HepG2 (cell line): ENCODE results near the gene HOXA11. TPM values are rescaled to one million over a fixed set of nuclear protein-coding genes. Genes with fewer than 3 reads are reported as not detected.

Experiments
- AFF4 ChIP-seq: sonication (generic); formaldehyde crosslinking; IDR thresholded peaks from 2 replicates; pipeline ENCODE4 v1.4.0; 2020; ENCODE audit warnings: missing genetic modification reagents
- ARID3A ChIP-seq: IDR thresholded peaks from 2 replicates; pipeline ENCODE4 v1.6.1; 2012; ENCODE audit warnings: low read depth, low read length, improper control_type of control experiment
- ARNTL ChIP-seq: sonication (generic); formaldehyde crosslinking; IDR thresholded peaks from 2 replicates; pipeline ENCODE4 v1.4.0; 2020; ENCODE audit warnings: mild to moderate bottlenecking, missing genetic modification reagents
- CEBPB ChIP-seq: IDR thresholded peaks from 2 replicates; pipeline ENCODE4 v1.6.1; 2011; ENCODE audit warnings: low read depth, low read length, improper control_type of control experiment, borderline replicate concordance
- ELF3 ChIP-seq: IDR thresholded peaks from 2 replicates; pipeline ENCODE4 v1.6.1; 2016; ENCODE audit warnings: missing genetic modification reagents, missing compliant biosample characterization
- GPBP1L1 ChIP-seq: sonication (generic); formaldehyde crosslinking; IDR thresholded peaks from 2 replicates; pipeline ENCODE4 v1.5.0; 2020; ENCODE audit warnings: mild to moderate bottlenecking, missing genetic modification reagents
- HOXA9 ChIP-seq: sonication (generic); formaldehyde crosslinking; IDR thresholded peaks from 2 replicates; pipeline ENCODE4 v1.8.1; 2022; ENCODE audit warnings: missing genetic modification reagents, mild to moderate bottlenecking, moderate library complexity, borderline replicate concordance
- MAFG ChIP-seq: sonication (generic); formaldehyde crosslinking; IDR thresholded peaks from 2 replicates; pipeline ENCODE4 v1.5.1; 2020; ENCODE audit warnings: mild to moderate bottlenecking, missing genetic modification reagents
- MBNL3 ChIP-seq: fragments of 250-450 bp; sonication (Bioruptor Pico); conservative IDR thresholded peaks from 2 replicates; pipeline ENCODE4 v1.8.0; 2022; ENCODE audit warnings: mild to moderate bottlenecking, inconsistent platforms
- MTF2 ChIP-seq: sonication (generic); formaldehyde crosslinking; IDR thresholded peaks from 2 replicates; pipeline ENCODE4 v1.5.0; 2020; ENCODE audit warnings: missing genetic modification reagents, borderline replicate concordance
- NR3C1 ChIP-seq: sonication (generic); formaldehyde crosslinking; IDR thresholded peaks from 2 replicates; pipeline ENCODE4 v1.4.0; 2020; ENCODE audit warnings: missing genetic modification reagents
- RARG ChIP-seq: sonication (generic); formaldehyde crosslinking; IDR thresholded peaks from 2 replicates; pipeline ENCODE4 v1.4.0; 2020; ENCODE audit warnings: low read depth, mild to moderate bottlenecking, missing genetic modification reagents
- THAP8 ChIP-seq: sonication (generic); formaldehyde crosslinking; IDR thresholded peaks from 2 replicates; pipeline ENCODE4 v1.5.1; 2020; ENCODE audit warnings: missing genetic modification reagents, mild to moderate bottlenecking, borderline replicate concordance
- ZBTB8A ChIP-seq: sonication (generic); formaldehyde crosslinking; IDR thresholded peaks from 2 replicates; pipeline ENCODE4 v1.4.0; 2020; ENCODE audit warnings: mild to moderate bottlenecking, low read depth, missing genetic modification reagents, borderline replicate concordance
- ZFP36L2 ChIP-seq: sonication (generic); formaldehyde crosslinking; IDR thresholded peaks from 2 replicates; pipeline ENCODE4 v1.4.0; 2020; ENCODE audit warnings: missing genetic modification reagents
- ZNF20 ChIP-seq: sonication (generic); formaldehyde crosslinking; IDR thresholded peaks from 2 replicates; pipeline ENCODE4 v1.4.0; 2020; ENCODE audit warnings: mild to moderate bottlenecking, moderate library complexity, missing genetic modification reagents
- ZNF556 ChIP-seq: sonication (generic); formaldehyde crosslinking; IDR thresholded peaks from 2 replicates; pipeline ENCODE4 v1.4.0; 2020; ENCODE audit warnings: mild to moderate bottlenecking, missing genetic modification reagents, borderline replicate concordance
- ZNF768 ChIP-seq: sonication (generic); formaldehyde crosslinking; IDR thresholded peaks from 2 replicates; pipeline ENCODE4 v1.4.0; 2020; ENCODE audit warnings: missing genetic modification reagents
- ZUFSP ChIP-seq: sonication (generic); formaldehyde crosslinking; IDR thresholded peaks from 2 replicates; pipeline ENCODE4 v1.9.0; 2021; ENCODE audit warnings: missing genetic modification reagents, mild to moderate bottlenecking, borderline replicate concordance
- polyA plus RNA-seq, 8 experiments: library from polyadenylated mRNA; depleted of rRNA in 3 of 8; stranded (reverse) in 7 of 8; unstranded in 1 of 8; fragments of >200 nt; fragmentation: Illumina TruSeq in 4 of 8; extraction: Trizol in 4 of 8; gene quantifications; 2 replicates each; pipeline versions ENCODE4 v1.2.1 to v1.2.3, GENCODE V29; 2011 to 2016; ENCODE audit warnings: low read depth in 4 of 8, missing spikeins in 1 of 8, mixed read lengths in 1 of 8; ENCODE audit not compliant: insufficient read depth in 1 of 8
- total RNA-seq, 5 experiments: library from RNA; depleted of rRNA; stranded (reverse); fragments of >200 nt; fragmentation: Illumina TruSeq; extraction: Trizol; gene quantifications; 2 replicates each; pipeline ENCODE4 v1.2.3, GENCODE V29; 2016; ENCODE audit warnings: low read depth in 1 of 5

The HOXA11 gene
- total and polyA plus RNA-seq, 2 of the 13 experiments (the other 11 are each of a cell fraction or from before 2014, with no cell fraction given): not detected

- TF ChIP-seq THAP8 (CRISPR knock-in tag) (no peak), MBNL3 (no peak), CEBPB (no peak), MTF2 (CRISPR knock-in tag) (no peak), ELF3 (CRISPR knock-in tag) (0 out of 2 replicates have a peak, but pooled peaks have one; percentile 19), ZBTB8A (CRISPR knock-in tag) (no peak), NR3C1 (CRISPR knock-in tag) (no peak), GPBP1L1 (CRISPR knock-in tag) (no peak), ZFP36L2 (CRISPR knock-in tag) (no peak), HOXA9 (0 out of 2 replicates have a peak, but pooled peaks have one; percentile 49), ARNTL (CRISPR knock-in tag) (peak; percentile 33; the same call in 1 of the 2 replicates), ZNF20 (CRISPR knock-in tag) (no peak), AFF4 (CRISPR knock-in tag) (no peak), ARID3A (peak; percentile 94), RARG (CRISPR knock-in tag) (no peak), ZNF768 (CRISPR knock-in tag) (peak; percentile 23; the same call in 1 of the 2 replicates), ZNF556 (0 out of 2 replicates have a peak, but pooled peaks have one; percentile 10), ZUFSP (CRISPR knock-in tag) (no peak), MAFG (CRISPR knock-in tag) (no peak)
Measured at GRCh38 chr7:27150568-27151340, 34.3 kb downstream of the HOXA11 start (continued).
